Measurements from ENCODE around the gene MPDZ.

DNA sequence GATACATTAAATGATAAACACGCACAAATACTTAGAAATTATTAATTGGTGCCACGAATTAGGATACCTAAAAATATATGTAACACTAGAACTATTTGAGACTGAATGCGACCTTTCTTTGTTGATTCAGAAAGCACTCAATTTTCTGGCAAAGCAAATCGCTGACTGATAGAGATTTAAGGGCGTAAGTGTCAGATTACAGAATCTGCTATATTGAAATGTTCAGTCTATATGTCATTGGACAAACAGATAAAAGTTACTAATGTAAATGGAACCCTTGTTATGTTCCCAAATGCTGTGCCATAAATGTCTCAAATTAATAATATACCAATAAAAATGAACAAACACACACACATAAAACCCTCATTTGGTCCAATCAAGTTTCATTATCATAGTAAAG is 137.9 kb downstream of the MPDZ start:
- TF ChIP-seq, protein P1, sequence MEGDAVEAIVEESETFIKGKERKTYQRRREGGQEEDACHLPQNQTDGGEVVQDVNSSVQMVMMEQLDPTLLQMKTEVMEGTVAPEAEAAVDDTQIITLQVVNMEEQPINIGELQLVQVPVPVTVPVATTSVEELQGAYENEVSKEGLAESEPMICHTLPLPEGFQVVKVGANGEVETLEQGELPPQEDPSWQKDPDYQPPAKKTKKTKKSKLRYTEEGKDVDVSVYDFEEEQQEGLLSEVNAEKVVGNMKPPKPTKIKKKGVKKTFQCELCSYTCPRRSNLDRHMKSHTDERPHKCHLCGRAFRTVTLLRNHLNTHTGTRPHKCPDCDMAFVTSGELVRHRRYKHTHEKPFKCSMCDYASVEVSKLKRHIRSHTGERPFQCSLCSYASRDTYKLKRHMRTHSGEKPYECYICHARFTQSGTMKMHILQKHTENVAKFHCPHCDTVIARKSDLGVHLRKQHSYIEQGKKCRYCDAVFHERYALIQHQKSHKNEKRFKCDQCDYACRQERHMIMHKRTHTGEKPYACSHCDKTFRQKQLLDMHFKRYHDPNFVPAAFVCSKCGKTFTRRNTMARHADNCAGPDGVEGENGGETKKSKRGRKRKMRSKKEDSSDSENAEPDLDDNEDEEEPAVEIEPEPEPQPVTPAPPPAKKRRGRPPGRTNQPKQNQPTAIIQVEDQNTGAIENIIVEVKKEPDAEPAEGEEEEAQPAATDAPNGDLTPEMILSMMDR (conservative IDR thresholded peaks at IDR 0.05; ENCODE audit: low read depth in 2 of 2) = no peak
- TF ChIP-seq POLR2AphosphoS5 (IDR thresholded peaks at IDR 0.05; ENCODE audit: low read depth) (no peak), EZH2 (IDR thresholded peaks at IDR 0.05; ENCODE audit: low read depth, unreplicated experiment) (no peak), STAT1 (IDR thresholded peaks at IDR 0.05; ENCODE audit: unreplicated experiment) (no peak), ZNF331 (CRISPR knock-in tag; IDR thresholded peaks at IDR 0.05; ENCODE audit: low read depth) (no peak), CREB1 (CRISPR knock-in tag; IDR thresholded peaks at IDR 0.05; ENCODE audit: low read depth) (no peak), JUNB (IDR thresholded peaks at IDR 0.05; ENCODE audit: unreplicated experiment) (no peak), EZH2phosphoT487 (IDR thresholded peaks at IDR 0.05; ENCODE audit: unreplicated experiment) (no peak), ZNF114 (CRISPR knock-in tag; IDR thresholded peaks at IDR 0.05) (no peak)
- TF ChIP-seq, protein P2, sequence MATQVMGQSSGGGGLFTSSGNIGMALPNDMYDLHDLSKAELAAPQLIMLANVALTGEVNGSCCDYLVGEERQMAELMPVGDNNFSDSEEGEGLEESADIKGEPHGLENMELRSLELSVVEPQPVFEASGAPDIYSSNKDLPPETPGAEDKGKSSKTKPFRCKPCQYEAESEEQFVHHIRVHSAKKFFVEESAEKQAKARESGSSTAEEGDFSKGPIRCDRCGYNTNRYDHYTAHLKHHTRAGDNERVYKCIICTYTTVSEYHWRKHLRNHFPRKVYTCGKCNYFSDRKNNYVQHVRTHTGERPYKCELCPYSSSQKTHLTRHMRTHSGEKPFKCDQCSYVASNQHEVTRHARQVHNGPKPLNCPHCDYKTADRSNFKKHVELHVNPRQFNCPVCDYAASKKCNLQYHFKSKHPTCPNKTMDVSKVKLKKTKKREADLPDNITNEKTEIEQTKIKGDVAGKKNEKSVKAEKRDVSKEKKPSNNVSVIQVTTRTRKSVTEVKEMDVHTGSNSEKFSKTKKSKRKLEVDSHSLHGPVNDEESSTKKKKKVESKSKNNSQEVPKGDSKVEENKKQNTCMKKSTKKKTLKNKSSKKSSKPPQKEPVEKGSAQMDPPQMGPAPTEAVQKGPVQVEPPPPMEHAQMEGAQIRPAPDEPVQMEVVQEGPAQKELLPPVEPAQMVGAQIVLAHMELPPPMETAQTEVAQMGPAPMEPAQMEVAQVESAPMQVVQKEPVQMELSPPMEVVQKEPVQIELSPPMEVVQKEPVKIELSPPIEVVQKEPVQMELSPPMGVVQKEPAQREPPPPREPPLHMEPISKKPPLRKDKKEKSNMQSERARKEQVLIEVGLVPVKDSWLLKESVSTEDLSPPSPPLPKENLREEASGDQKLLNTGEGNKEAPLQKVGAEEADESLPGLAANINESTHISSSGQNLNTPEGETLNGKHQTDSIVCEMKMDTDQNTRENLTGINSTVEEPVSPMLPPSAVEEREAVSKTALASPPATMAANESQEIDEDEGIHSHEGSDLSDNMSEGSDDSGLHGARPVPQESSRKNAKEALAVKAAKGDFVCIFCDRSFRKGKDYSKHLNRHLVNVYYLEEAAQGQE (IDR thresholded peaks at IDR 0.05; ENCODE audit: unreplicated experiment) = no peak

All from GM23338 (cell line).